ENCODE results near the gene DNAAF5.

Gene DNAAF5

DNA sequence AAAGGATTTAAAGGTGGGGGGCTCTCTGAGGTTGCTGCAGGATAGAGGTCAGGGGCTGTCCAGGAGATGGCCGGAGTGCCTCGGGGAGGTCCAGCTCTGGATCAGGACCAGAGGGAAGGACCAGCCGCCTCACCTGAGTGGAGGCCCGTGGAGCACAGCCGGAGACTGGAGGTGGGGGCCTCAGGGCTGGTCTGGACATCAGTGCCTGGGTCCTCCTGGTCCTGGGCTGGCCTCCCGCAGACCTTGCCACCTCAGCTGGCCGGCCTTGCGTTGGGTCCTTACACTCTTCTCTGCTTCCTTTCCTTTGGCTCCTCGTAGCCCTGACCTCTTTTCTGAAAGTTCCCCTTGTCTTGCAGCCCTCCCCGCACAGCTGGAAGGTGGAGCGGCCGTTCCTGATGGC is 107.8 kb downstream of the DNAAF5 start:
- no peak for DNase-seq (ENCODE audit: low spot score)

DNA sequence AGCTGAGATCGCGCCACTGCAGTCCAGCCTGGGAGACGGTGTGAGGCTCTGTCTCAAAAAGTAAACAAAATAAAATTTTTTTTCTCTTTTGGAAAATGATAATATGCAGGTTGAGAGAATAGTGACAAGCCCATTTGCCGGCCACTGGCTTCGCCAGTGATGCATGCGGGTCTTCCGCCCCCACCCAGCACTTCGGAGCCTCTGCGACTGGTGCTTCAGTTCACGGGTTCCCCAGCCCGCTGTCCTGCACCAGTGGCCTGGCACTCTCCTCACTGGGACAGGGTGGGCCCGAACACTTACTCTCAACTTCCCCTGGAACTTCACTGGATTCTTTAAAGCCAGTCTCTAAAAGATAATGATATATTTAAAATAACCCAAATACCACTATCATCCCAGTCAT is 108.5 kb downstream of the DNAAF5 start:
- no peak for DNase-seq (ENCODE audit: low spot score)

GRCh38 chr7:835485-836401 is 109.2 kb downstream of the DNAAF5 start:
- peak; percentile 71 for DNase-seq (ENCODE audit: low spot score)

Measured in kidney tubule cell (primary cell).